Fibroblast of villous mesenchyme (primary cell): ENCODE measurements around the gene NHSL2. TPM values are rescaled to one million over a fixed set of nuclear protein-coding genes. Genes with fewer than 3 reads are reported as not detected.

Source experiments
- DNase-seq: peaks from one replicate; pipeline ENCODE4 v3.0.0-alpha.2; 2010; ENCODE audit warnings: low read depth
- H3K4me3 ChIP-seq: 2 replicates; pipeline ENCODE4 v1.5.1; 2011; ENCODE audit warnings: low read depth, mild to moderate bottlenecking, low read length
- CTCF ChIP-seq: IDR thresholded peaks from 2 replicates; pipeline ENCODE4 v1.5.1; 2012; ENCODE audit warnings: low read depth, mild to moderate bottlenecking, low read length; ENCODE audit not compliant: insufficient read depth
- total RNA-seq: library from RNA; depleted of rRNA; stranded (reverse); fragments of >200 nt; gene quantifications from 2 replicates; pipeline ENCODE4 v1.2.3, GENCODE V29; 2012

The NHSL2 gene
- total RNA-seq, 1 donor, result 9.9 TPM

- no peak for TF ChIP-seq CTCF
- H3K4me3 ChIP-seq, result no peak overlapping the region
- no peak for DNase-seq
Measured at GRCh38 chrX:71941145-71941544, 30.5 kb downstream of the NHSL2 start.

GRCh38 chrX:71941776-71942175 lies 31.1 kb downstream of the NHSL2 start:
- peak; percentile 65 for DNase-seq

GRCh38 chrX:71944369-71944768 lies 33.7 kb downstream of the NHSL2 start:
- DNase-seq, result no peak
- no peak overlapping the region for H3K4me3 ChIP-seq
- TF ChIP-seq CTCF, result no peak

More at GRCh38 chrX:71941776-71942175, 31.1 kb downstream of the NHSL2 start:
- TF ChIP-seq CTCF, result no peak
- H3K4me3 ChIP-seq, result no peak overlapping the region

GRCh38 chrX:71945237-71945805 lies 34.7 kb downstream of the NHSL2 start:
- no peak for TF ChIP-seq CTCF
- no peak for DNase-seq
- no peak overlapping the region for H3K4me3 ChIP-seq

- DNase-seq, result no peak
- no peak for TF ChIP-seq CTCF
- no peak overlapping the region for H3K4me3 ChIP-seq
Measured at GRCh38 chrX:71949363-71949762, 38.7 kb downstream of the NHSL2 start.

- H3K4me3 ChIP-seq, result no peak overlapping the region
- no peak for TF ChIP-seq CTCF
- no peak for DNase-seq
Measured at GRCh38 chrX:71949844-71950445, 39.3 kb downstream of the NHSL2 start.

- no peak for TF ChIP-seq CTCF
- no peak for DNase-seq
- no peak overlapping the region for H3K4me3 ChIP-seq
Measured at GRCh38 chrX:71953391-71953790, 42.7 kb downstream of the NHSL2 start.
